ENCODE results near the gene PPP3CB. TPM values are rescaled to one million over a fixed set of nuclear protein-coding genes. Genes with fewer than 3 reads are reported as not detected.

PPP3CB gene
- total and polyA plus RNA-seq, 2 donors (not counting 3 experiments of a cell fraction or from before 2014, with no cell fraction given), result 13.5 to 30.4 TPM

DNA sequence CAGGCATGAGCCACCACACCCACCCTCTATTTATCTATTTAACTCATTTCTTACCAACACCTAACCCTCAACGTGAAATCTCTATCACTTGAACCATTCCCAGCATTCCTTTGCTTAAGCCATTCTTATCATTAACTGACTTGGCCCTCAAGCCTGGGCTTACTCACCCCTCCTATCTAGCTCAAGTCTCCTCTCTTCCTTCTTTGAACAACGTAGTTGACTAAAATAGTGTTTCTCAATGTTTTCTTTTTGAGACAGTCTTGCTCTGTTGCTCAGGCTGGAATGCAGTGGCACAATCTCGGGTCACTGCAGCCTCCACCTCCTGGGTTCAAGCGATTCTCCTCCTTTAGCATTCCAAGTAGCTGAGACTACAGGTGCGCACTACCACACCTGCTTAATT lies 89.0 kb downstream of the PPP3CB start:
- FAIRE-seq, result no peak
- TF ChIP-seq FOS (IDR thresholded peaks at IDR 0.05; ENCODE audit: borderline replicate concordance, insufficient read depth, low read length) (no peak), EZH2 (IDR thresholded peaks at IDR 0.05; ENCODE audit: borderline replicate concordance, low read depth, low read length, severe bottlenecking) (no peak), MYC (IDR thresholded peaks at IDR 0.05; ENCODE audit: low read depth, low read length) (no peak), POLR2A (IDR thresholded peaks at IDR 0.05; ENCODE audit: low read depth, low read length) (no peak), JUN (IDR thresholded peaks at IDR 0.05; ENCODE audit: borderline replicate concordance, insufficient read depth, insufficient read length, low read depth) (no peak), GATA2 (IDR thresholded peaks at IDR 0.05; ENCODE audit: insufficient read depth, insufficient read length, low read depth, low read length) (no peak), POLR2AphosphoS5 (IDR thresholded peaks at IDR 0.05; ENCODE audit: insufficient read depth, low read depth, low read length) (no peak)
- TF ChIP-seq, protein P1, sequence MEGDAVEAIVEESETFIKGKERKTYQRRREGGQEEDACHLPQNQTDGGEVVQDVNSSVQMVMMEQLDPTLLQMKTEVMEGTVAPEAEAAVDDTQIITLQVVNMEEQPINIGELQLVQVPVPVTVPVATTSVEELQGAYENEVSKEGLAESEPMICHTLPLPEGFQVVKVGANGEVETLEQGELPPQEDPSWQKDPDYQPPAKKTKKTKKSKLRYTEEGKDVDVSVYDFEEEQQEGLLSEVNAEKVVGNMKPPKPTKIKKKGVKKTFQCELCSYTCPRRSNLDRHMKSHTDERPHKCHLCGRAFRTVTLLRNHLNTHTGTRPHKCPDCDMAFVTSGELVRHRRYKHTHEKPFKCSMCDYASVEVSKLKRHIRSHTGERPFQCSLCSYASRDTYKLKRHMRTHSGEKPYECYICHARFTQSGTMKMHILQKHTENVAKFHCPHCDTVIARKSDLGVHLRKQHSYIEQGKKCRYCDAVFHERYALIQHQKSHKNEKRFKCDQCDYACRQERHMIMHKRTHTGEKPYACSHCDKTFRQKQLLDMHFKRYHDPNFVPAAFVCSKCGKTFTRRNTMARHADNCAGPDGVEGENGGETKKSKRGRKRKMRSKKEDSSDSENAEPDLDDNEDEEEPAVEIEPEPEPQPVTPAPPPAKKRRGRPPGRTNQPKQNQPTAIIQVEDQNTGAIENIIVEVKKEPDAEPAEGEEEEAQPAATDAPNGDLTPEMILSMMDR (IDR thresholded peaks at IDR 0.05; ENCODE audit: extremely low read depth in 1 of 2, insufficient read depth in 1 of 2, low read depth in 1 of 2, low read length in 2 of 2), result no peak
- TF ChIP-seq, protein P2, sequence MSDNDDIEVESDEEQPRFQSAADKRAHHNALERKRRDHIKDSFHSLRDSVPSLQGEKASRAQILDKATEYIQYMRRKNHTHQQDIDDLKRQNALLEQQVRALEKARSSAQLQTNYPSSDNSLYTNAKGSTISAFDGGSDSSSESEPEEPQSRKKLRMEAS (IDR thresholded peaks at IDR 0.05; ENCODE audit: insufficient read depth, insufficient read length), result no peak
- no peaks in the 10 kb centered on the region for H3K36me3 ChIP-seq (ENCODE audit: control insufficient read depth in 2 of 2, extremely low read depth in 1 of 2, insufficient read depth in 2 of 2, low read length in 2 of 2)
- no peak overlapping the region for H2AFZ ChIP-seq (ENCODE audit: low read depth, low read length)
- CTCF ChIA-PET, result no interaction called here
- H3K27ac ChIP-seq (ENCODE audit: insufficient read depth, low read depth, low read length), result no peak overlapping the region
- no TSS peak for BruUV-seq (replicated peaks)
- POLR2A ChIA-PET, result no interaction called here
- H3K9me3 ChIP-seq (replicated peaks; ENCODE audit: control insufficient read depth, insufficient read depth, low read length), result no peaks in the 10 kb centered on the region
- no peaks in the 10 kb centered on the region for H3K4me1 ChIP-seq (ENCODE audit: control insufficient read depth, extremely low read depth, insufficient read depth, low read length)
- no peaks in the 10 kb centered on the region for H3K9me1 ChIP-seq (replicated peaks; ENCODE audit: control insufficient read depth, extremely low read depth, insufficient read depth, low read length)
- H3K4me2 ChIP-seq (ENCODE audit: insufficient read depth, low read length), result no peak overlapping the region
- intact Hi-C loops (cut with micrococcal nuclease), result no loop called here
- peaks cover 16% of the 10 kb centered on the region for H4K20me1 ChIP-seq (replicated peaks; ENCODE audit: control insufficient read depth, extremely low read depth, insufficient read depth, low read length)
- no peak overlapping the region for H3K4me3 ChIP-seq (replicated peaks in 1 of 3; ENCODE audit: insufficient read depth in 1 of 3, low read depth in 1 of 3, low read length in 3 of 3)
- no peak overlapping the region for H3K9ac ChIP-seq (replicated peaks; ENCODE audit: extremely low read depth, insufficient read depth, low read length)
- peaks cover 90% of the 10 kb centered on the region for H3K79me2 ChIP-seq (ENCODE audit: control insufficient read depth, insufficient read depth, low read length)
- no peaks in the 10 kb centered on the region for H3K27me3 ChIP-seq (ENCODE audit: control insufficient read depth in 2 of 2, insufficient read depth in 2 of 2, low read length in 2 of 2)
- no peak for DNase-seq (ENCODE audit: low read depth, low spot score)
- dilution Hi-C loops (cut with MboI; ENCODE audit: extremely low pct_ligation_motif_present, low sequenced_read_pairs), result no loop called here

Measured in endothelial cell of umbilical vein (primary cell).